H1 (cell line): Measurements from ENCODE around the gene EHD4.

Source experiments
- ATF2 ChIP-seq: IDR thresholded peaks from 2 replicates; pipeline ENCODE4 v1.6.1; 2012; ENCODE audit warnings: low read length, inconsistent platforms
- CHD1 ChIP-seq: IDR thresholded peaks from 2 replicates; pipeline ENCODE4 v1.6.1; 2012; ENCODE audit warnings: low read depth, low read length, improper control_type of control experiment
- CTCF ChIP-seq, 3 experiments: IDR thresholded peaks; 1 replicate in 2 of 3; 2 replicates in 1 of 3; pipeline versions ENCODE4 v1.5.1 to v1.6.1; 2011; ENCODE audit warnings: low read length in 3 of 3, mild to moderate bottlenecking in 3 of 3, inconsistent platforms in 2 of 3, low read depth in 1 of 3, moderate library complexity in 1 of 3; ENCODE audit not compliant: insufficient read depth in 1 of 3; ENCODE audit errors: control extremely low read depth in 1 of 3
- EZH2 ChIP-seq: fragments of 200-600 bp; sonication (generic); IDR thresholded peaks from 2 replicates; pipeline ENCODE4 v1.7.1; 2012; ENCODE audit warnings: low read depth, mild to moderate bottlenecking, moderate library complexity, low read length, inconsistent platforms; ENCODE audit not compliant: severe bottlenecking
- GABPA ChIP-seq: IDR thresholded peaks from 2 replicates; pipeline ENCODE4 v1.6.1; 2011; ENCODE audit warnings: mild to moderate bottlenecking, low read length, moderate library complexity, borderline replicate concordance; ENCODE audit not compliant: insufficient read depth
- KDM1A ChIP-seq: fragments of 200-600, 300-600 bp; sonication (generic); IDR thresholded peaks from 2 replicates; pipeline ENCODE4 v1.7.1; 2016; ENCODE audit warnings: mild to moderate bottlenecking, low read length, borderline replicate concordance
- POLR2A ChIP-seq, 2 experiments: IDR thresholded peaks; 1 replicate in 1 of 2; 2 replicates in 1 of 2; pipeline ENCODE4 v1.6.1; 2011; ENCODE audit warnings: low read depth in 2 of 2, low read length in 2 of 2, mild to moderate bottlenecking in 2 of 2; ENCODE audit errors: control extremely low read depth in 1 of 2
- POLR2AphosphoS5 ChIP-seq: IDR thresholded peaks from 2 replicates; pipeline ENCODE4 v1.6.1; 2011; ENCODE audit warnings: low read depth, low read length
- SP2 ChIP-seq: IDR thresholded peaks from 2 replicates; pipeline ENCODE4 v1.6.1; 2012; ENCODE audit warnings: mild to moderate bottlenecking, low read length, inconsistent platforms
- SRF ChIP-seq: IDR thresholded peaks from 2 replicates; pipeline ENCODE4 v1.6.1; 2011; ENCODE audit warnings: mild to moderate bottlenecking, low read depth, low read length, moderate library complexity
- TCF12 ChIP-seq: IDR thresholded peaks from 2 replicates; pipeline ENCODE4 v1.6.1; 2011; ENCODE audit warnings: low read depth, mild to moderate bottlenecking, low read length
- TEAD4 ChIP-seq: IDR thresholded peaks from 2 replicates; pipeline ENCODE4 v1.6.1; 2012; ENCODE audit warnings: low read depth, low read length, inconsistent platforms, mixed read lengths
- ZNF274 ChIP-seq: IDR thresholded peaks from 2 replicates; pipeline ENCODE4 v1.7.0; 2012; ENCODE audit warnings: low read length, borderline replicate concordance; ENCODE audit errors: extremely low read depth

GRCh38 chr15:41937568-41937923 is 34.8 kb downstream of the EHD4 start:
- TF ChIP-seq ATF2: no peak
- TF ChIP-seq CTCF (IDR thresholded peaks at IDR 0.05; ENCODE audit: control extremely low read depth in 1 of 3, insufficient read depth in 1 of 3, low read depth in 1 of 3, low read length in 3 of 3): no peak
- no peak for TF ChIP-seq POLR2A (IDR thresholded peaks at IDR 0.05; ENCODE audit: control extremely low read depth in 1 of 2, low read depth in 2 of 2, low read length in 2 of 2)
- TF ChIP-seq EZH2: no peak
- no peak for TF ChIP-seq SRF
- TF ChIP-seq KDM1A: no peak
- no peak for TF ChIP-seq SP2
- no peak for TF ChIP-seq TEAD4
- TF ChIP-seq ZNF274: no peak
- no peak for TF ChIP-seq TCF12
- no peak for TF ChIP-seq CHD1
- no peak for TF ChIP-seq POLR2AphosphoS5
- TF ChIP-seq GABPA: no peak
